Measurements from ENCODE around the gene SLC16A13.
"Not testable (repeated sequence)": the region's sequence is repeated elsewhere in the genome, so short reads cannot be mapped to it uniquely, and the experiment has no call there.

Gene SLC16A13, protein sequence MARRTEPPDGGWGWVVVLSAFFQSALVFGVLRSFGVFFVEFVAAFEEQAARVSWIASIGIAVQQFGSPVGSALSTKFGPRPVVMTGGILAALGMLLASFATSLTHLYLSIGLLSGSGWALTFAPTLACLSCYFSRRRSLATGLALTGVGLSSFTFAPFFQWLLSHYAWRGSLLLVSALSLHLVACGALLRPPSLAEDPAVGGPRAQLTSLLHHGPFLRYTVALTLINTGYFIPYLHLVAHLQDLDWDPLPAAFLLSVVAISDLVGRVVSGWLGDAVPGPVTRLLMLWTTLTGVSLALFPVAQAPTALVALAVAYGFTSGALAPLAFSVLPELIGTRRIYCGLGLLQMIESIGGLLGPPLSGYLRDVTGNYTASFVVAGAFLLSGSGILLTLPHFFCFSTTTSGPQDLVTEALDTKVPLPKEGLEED

DNA sequence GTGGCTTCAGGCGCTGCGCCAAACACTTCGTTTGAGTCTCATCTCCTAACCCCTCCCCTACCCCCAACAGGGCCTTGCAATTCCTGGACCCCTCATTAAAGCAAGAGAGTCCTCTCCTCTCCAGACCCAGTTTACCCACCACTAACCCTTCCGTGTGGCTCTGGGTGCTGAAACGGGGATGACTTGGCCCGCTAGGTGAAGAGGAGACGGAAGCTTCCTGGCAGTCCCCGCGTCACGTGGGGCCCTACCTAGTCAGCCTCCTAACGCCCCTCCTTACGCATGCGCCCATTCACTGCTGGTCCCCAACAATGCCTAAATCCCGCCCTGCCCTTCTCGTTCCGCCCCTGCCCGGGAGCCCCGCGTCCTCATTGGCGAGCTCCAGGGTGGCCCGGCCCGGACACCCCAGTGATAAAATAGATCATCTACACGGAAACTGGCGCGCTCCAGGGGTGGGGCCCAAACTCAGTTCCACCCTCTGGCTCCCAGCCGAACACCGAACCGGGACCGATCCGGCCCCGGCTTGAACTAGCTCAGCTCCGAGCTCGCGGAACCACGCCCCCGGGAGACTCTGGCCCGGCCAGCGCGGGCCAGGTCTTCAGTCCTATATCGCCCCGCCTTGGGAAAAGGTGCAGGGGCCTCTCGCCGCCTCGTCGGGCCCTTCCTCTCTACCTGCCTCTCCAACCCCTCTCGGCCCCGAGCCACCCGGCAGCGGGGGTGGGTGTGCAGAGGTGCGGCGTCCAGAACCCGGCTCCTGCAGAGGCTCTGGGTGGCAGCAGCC lies at the start of gene SLC16A13:
SLC16A13 (plus strand) TSS at position 425 of the 778 bp plus-strand sequence. CDS start 368 bp downstream, outside the sequence.
- DNase-seq: peak; percentile 92

DNA sequence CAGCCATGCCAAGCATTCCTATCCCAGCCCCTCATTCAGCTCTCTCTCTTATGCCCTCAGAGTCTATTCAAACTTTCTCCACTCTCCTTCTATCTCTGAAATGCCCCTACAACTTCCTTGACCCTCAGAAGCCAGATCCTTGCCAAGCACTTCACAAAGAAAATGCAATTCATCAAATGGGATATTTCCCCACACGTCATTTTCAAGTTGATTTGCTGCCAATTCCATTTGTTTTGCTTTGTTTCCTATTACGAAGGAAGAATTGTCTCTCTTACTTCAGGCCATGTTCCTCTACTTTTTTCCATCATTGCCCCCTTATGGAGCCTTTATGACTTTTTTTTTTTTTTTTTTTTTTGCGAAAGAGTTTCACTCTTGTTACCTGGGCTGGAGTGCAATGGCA lies 49.1 kb upstream of the SLC16A13 start:
- DNase-seq: no peak

DNA sequence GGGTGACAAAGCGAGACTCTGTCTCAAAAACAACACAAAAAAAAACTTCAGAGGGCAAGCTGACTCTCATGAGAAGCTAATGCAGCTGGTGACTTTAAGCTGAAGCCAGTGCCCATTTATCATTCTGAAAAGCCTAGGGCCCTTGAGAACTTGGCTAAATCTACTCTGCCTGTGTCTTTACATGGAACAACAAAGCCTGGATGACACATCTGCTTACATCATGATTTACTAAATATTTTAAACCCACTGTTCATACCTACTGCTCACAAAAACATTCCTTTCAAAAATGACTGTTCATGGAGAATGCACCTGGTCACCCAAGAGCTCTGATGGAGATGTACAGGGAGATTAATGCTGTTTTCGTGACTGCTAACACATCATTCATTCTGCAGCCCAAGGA lies 46.0 kb upstream of the SLC16A13 start:
- no peak for DNase-seq

DNA sequence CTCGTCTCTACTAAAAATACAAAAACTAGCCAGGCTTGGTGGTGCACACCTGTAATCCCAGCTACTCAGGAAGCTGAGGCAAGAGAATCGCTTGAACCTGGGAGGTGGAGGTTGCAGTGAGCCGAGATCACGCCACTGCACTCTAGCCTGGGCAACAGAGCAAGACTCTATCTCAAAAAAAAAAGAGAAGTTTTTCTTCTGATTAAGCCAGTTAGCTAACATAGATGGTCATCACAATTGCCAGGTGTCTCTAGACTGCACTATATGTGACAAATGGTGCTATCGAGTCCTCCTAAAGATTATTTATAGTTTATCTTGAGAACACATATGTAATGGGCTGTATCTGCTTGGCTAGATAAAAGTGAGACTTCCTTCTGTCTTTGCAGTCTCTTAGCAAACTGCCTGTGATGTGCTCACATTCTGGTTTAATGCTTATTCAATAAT lies 42.2 kb upstream of the SLC16A13 start:
- not testable (repeated sequence) for DNase-seq

DNA sequence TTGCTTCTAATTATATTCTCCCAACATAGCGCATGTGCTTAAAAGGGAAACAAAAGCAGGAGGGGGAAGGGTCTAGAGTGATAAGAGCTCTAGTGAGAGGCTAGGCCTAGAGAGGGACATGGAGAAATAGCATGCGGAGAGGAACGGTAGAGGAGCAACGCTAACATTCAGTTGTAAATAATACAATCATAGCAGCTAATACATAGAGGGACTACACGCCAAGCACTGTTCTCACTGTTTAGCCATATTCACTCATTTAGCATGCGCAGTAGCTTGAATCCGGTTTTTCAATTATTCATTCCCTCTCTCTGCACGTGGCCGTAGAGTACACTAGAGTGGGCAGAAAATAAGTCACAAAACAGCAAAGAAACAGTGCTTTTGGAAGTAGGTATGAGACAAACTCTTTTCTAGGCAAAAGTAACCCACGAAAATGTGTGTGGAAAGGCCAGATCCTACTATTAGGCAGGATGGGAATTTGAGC lies 41.7 kb upstream of the SLC16A13 start:
- no peak for DNase-seq

DNA sequence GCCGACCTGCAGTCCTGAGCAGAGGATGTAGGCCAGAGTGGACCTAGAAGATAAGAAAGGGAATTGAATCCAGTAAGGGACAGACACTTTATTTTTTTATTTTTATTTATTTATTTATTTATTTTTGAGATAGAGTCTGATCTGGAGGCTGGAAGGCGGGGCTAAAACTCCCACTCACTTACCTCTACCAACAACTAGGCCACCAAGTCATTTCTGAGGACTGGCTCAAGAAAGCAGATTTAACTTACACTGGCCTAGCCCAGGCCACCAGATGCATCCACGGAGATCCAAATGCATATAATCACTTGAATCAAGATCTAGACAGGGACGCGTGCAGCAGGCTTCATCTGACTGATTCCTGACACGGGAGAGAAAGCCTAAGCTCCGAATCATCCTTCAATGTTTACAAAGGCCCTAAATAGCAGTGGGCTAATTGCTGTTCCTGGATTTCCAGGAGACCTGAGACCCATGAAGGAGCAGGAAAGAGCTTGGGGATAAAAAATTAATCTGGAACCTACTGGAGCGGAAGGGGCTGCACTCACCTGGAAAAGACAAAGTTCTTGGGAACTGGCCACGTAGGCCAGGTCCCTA lies 41.1 kb upstream of the SLC16A13 start:
- no peak for DNase-seq

DNA sequence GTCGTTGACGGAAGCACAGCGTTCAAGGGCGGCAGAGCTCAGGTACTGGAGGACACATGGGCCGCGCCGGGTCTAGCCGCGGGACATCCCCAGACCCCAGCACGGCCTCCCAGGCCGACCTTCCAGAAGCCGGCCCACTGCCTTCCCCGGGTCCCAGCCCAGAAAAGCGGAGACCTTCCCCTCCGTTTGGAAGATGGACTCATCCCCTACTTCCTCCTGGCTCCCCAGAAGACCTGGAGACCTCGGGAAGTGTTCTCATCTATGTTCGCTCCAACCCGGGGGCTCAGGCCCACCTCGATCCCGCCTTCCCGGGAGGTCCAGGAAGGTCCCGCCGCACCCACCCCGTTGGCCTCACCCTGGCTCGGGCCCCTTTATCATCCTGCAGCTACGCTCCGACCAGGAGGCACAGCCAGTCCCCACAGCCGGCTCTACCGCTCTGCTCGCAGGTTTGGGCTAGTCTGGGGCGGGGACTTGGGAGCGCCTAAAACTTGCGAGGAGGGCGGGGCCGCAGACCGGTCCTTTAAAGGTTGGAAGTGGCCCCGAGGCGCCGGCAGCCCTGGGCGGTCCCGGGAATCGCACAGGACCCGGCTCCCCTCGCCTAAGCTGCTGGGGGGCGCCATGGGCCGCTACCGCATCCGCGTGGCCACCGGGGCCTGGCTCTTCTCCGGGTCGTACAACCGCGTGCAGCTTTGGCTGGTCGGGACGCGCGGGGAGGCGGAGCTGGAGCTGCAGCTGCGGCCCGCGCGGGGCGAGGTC lies 40.1 kb upstream of the SLC16A13 start, which contains the start of gene ALOX12:
ALOX12 (plus strand) TSS at position 550 of the 756 bp plus-strand sequence; CDS start at position 619, 69 bp downstream.
- DNase-seq: no peak

DNA sequence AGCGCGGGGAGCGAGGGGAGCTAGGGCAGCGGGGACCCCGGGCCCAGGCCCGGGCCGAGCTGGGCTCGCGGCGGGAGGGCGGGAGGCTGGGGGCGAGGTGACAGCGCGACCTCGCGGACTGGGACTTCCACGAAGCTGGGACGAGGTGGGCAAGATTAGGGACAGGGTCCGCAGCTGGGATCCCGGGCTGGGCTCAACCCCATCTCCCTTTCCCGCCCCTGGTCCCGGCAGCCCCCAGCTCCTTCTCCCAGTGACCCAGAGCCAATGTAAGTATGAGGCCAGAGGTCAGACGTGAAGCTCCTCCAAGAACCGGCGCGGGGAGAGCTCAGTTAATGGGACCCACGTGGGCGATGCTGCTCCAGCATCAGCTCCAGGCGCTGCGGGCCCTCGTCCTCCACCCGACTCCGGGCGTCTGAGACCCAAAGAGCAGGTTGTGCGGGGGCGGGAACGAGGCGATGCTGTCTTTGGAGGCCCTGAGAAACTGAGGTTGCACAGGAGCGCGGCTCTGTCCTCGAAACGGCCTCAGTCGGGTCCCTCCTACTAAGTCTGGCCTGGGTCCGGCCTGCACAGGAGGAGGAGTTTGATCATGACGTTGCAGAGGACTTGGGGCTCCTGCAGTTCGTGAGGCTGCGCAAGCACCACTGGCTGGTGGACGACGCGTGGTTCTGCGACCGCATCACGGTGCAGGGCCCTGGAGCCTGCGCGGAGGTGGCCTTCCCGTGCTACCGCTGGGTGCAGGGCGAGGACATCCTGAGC lies 39.4 kb upstream of the SLC16A13 start:
- DNase-seq: no peak

DNA sequence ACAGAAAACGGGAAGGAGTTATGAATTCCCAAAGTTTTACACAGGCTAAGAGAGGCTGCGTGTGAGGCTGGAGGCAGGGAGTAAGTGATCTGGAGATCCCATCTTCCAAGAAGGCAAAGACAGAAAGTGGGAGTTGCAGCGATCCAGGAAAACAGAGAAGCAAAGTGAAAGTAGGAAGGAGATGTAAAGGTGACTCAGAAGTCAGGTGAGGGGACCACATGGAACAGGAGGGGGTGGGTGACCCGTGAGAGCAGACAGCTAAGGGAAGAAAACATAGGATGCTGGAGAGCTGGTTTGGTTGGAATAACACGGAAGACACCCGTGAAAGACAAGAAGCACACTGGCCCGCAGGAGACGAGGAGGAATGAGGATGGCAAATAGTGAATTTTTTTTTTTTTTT lies 38.6 kb upstream of the SLC16A13 start:
- no peak for DNase-seq

DNA sequence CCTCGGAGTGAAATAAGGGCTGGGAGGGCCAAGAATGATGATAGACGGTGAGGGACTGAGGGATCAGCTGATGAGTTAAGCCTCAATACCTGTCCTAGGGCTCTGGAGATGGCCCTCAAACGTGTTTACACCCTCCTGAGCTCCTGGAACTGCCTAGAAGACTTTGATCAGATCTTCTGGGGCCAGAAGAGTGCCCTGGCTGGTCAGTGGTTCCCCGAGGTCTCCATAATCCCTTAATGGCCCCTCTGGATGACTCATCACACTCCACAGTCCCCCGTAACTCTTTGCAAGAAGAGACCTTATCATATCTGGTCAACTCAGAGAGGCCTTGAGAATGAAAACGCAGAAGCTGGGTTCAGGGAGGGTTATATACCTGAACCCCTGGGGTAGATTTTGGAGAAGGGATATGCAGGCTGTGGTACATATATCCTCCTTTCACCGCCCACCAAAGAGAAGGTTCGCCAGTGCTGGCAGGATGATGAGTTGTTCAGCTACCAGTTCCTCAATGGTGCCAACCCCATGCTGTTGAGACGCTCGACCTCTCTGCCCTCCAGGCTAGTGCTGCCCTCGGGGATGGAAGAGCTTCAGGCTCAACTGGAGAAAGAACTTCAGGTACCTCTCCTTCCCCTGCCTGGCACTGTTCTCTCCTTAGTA lies 36.8 kb upstream of the SLC16A13 start:
- no peak for DNase-seq

DNA sequence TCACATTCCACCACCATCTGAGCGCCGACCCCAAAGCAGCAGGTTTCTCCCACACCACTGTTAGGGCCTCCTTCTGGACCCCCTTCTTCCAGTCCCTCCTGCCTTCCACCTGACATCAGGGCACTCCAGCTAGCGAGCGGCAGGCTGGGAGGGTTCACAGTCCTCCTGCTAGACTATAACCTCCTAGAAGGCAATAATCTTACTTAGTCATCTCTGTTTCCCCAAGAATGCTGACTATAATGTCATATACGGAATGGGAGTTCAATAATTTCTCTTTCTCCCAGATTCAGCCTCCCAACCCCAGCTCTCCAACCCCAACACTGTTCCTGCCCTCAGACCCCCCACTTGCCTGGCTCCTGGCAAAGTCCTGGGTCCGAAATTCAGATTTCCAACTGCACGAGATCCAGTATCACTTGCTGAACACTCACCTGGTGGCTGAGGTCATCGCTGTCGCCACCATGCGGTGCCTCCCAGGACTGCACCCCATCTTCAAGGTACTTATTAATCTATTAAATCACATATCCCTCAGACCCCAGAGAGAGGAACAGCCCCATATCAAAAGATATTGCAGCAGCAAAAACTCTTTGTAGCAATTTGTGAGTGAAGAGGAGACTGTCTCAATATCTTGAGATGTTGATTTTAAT lies 34.4 kb upstream of the SLC16A13 start:
- DNase-seq: no peak

DNA sequence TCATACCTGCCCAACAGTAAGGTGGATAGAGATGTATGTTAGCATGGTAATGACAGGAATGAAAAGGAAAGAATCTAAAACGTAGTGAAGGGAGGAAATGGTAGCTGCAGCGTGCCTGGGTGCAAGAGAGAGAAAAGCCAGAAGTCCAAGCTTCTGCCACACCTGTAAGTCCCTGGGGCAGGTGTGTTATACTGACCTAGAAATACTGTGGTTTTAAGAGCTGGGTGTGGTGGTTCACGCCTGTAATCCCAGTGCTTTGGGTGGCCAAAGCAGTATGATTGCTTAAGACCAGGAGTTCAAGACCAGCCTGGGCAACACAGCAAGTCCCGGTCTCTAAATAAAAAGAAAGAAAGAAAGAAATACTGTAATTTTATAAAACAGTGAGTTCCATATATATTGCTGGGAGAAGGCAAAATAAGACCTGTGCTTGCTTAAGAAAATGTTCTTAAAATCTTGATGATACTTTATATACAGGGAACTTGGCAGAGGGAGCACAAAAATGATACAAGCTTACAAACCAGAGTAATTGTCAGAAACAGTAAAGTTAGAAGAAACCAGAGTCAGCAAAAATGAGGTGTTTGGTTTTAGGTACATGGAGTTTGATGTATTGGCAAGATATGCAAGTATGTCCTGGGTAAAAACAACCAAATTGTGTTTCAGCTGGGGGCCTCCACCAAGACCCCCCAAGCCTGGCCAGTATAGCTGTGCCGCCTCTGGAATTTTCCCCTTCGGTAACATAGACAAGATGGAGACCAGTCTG lies 33.3 kb upstream of the SLC16A13 start:
- no peak for DNase-seq

DNA sequence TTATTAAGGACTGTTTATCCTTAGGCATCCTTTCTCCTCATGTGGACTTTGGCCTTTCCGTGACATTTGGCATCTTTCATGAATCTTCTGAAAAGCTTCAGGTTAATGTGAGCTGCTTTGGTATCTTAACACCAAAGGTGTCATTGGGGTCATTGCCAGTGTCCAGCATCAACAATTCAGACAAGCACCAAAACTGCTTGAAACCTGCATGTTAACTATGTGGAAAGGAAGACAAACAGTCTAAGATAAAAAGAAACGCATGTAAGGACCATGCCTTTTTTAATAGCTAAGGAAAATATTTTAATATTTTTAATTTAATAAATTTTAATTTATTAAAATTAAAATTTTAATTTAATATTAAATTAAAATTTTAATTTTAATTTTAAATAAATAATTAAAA lies 32.1 kb upstream of the SLC16A13 start:
- DNase-seq: no peak

DNA sequence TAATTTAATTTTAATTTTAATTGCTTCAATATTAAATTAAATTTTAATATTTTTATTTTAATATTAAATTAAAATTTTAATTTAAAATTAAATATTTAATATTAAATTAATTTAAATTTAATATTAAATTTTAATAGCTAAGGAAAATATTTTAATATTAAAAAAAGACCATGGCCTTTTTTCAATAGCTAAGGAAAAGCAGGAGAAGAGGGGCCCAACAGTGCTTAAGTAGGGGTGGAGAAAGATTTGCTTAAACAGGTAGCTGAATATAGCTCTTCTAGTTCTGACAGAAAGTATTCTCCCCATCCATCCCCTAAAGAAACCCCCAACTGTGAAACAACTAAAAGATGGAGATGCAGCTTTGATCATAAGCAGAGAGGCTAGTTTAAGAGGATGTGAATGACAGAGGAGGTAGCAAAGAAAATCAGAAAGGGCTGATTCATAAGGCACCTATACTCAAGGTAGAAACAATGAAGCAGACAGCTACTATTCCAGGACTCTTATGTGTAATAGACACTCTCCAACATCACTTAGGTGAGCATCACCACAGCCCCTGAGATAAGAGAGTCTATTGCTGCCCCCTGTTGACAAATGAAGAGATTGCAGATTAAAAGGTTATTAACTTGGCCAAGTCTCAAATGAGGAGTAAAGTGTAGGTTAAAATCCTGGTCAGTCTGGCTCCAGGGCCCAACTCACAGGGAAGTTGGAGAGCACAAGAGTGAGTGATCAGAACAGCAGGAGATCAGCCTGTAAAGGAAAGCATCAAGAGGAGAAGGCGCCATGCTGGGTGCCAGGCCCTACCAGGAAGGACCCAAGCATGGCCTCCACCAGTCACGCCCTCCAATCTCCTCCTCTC lies 31.2 kb upstream of the SLC16A13 start:
- DNase-seq: no peak

DNA sequence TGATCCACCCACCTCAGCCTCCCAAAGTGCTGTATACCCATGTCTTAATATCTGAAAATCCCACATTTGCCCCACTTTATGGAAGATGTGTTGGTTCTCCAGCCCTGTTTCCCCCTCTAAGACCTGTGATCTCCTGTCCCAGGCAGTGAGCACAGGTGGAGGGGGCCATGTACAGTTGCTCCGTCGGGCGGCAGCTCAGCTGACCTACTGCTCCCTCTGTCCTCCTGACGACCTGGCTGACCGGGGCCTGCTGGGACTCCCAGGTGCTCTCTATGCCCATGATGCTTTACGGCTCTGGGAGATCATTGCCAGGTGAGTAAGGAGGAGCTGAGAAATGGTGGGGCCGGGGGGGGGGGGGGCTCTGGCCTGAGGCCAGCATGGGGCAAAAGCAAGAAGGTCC lies 30.1 kb upstream of the SLC16A13 start:
- DNase-seq: no peak

DNA sequence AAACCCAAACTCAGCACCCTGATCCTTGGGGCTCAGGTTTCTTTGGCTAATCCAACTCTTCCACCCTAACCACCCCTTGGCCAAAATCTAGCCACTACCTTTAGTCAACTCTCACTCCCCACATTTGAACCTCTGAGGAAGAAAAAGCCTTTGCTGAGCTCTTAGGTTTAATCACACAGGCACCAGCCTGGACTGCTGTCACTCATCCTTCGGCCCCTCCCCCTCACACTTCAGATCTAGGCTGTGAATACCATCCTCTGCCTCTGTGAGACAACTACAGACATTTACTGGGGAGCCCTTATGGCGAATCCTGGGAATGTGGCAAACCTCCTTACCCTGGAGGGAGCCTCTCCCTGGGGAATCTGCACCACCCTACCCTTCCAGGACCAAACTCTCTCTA lies 28.7 kb upstream of the SLC16A13 start:
- no peak for DNase-seq

DNA sequence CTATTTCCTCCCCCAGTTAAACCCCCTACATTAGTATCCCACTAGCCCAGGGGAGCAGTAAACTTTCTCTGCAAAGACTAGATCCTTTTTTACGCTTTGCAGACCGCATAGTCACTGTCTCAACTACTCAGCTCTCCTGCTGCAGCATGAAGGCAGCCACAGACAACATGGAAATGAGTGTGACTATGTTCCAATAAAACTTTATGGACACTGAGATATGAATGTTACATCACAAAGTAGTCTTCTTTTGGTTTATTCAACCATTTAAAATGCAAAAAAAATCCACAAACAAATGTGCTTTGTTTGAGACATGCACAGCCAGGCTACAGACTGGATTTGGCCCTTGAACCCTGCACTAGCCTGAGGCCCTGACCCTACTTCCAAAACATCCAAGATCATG lies 25.3 kb upstream of the SLC16A13 start:
- DNase-seq: no peak

DNA sequence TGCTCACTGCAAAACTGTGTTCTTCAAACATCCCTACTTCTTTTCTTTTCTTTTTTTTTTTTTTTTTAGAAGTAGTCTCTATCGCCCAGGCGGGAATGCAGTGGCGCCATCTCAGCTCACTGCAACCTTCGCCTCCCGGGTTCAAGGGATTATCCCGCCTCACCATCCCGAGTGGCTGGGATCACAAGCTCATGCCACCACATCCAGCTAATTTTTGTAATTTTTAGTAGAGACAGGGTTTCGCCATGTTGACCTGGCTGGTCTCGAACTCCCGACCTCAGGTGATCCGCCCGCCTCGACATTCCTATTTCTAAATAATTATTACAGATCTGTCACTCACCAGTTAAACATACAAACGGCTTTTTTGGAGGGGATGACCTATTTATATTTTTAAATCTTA lies 24.4 kb upstream of the SLC16A13 start:
- DNase-seq: no peak

DNA sequence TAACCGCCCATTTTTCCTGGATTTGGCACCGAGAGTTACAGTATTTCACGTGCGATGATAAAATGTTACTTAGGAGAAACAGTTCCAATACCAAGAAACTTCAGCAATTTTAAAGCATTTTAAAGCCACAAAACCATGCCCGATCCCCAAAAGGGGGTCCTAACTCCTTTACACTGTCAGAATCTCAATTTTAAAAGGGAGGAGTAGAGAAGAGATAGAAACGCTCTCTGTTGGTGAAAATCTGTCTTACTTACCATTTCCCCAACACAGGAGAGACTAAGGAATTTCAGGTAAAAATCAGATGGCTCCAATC lies 23.9 kb upstream of the SLC16A13 start:
- no peak for DNase-seq
